Activated T-cell treated with anti-CD3 and anti-CD28 coated beads, Interleukin-2, amount 50 U/mL, for 24 hours (primary cell): ENCODE measurements around the gene MRNIP.
A peak's percentile ranks its signal among the peaks of the same experiment; 100 is the strongest.

Experiments used
- DNase-seq: peaks from one replicate; pipeline ENCODE4 v3.0.0-alpha.2; 2020
- H3K27ac Mint-ChIP-seq: 2 replicates; pipeline ENCODE4 v1.8.0; 2020; ENCODE audit warnings: mild to moderate bottlenecking, mixed read lengths
- H3K27me3 Mint-ChIP-seq: 2 replicates; pipeline ENCODE4 v1.8.0; 2020; ENCODE audit warnings: mixed read lengths
- H3K36me3 Mint-ChIP-seq: 2 replicates; pipeline ENCODE4 v1.8.0; 2020; ENCODE audit warnings: low read depth, mixed read lengths
- H3K4me1 Mint-ChIP-seq: 2 replicates; pipeline ENCODE4 v1.8.0; 2020; ENCODE audit warnings: low read depth, mixed read lengths
- H3K4me3 Mint-ChIP-seq: 2 replicates; pipeline ENCODE4 v1.8.0; 2020; ENCODE audit warnings: mild to moderate bottlenecking, moderate library complexity, mixed read lengths
- H3K9me3 Mint-ChIP-seq: 2 replicates; pipeline ENCODE4 v1.8.0; 2020; ENCODE audit warnings: mixed read lengths

MRNIP gene

DNA sequence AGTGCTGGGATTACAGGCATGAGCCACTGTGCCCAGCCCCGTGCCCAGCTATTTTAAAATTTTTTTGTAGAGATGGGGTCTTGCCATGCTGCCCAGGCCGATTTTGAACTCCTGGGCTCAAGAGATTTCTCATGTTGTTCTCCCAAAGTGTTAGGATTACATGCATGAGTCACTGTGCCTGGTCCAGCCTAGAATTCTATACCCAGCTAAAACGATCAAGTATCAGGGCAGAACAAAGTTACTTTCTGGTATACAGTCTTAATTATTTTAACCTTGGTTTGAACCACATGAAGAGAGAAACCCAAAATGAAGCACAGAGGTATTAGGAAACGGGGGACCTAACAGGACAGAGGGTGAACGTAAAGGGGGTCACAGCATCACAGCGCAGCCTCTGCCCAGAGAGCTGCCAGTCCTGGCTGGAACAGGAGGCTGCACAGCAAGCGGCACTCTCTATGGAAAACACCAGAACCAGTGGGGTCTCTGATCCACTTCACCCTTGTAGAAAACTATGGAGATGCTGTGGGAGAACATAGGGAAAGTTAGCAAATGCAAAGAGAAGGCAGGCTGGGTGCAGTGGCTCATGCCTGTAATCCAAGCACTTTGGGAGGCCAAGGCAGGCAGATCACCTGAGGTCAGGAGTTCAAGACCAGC lies 27.7 kb downstream of the MRNIP start:
- Mint-ChIP-seq H3K27ac (peak overlapping the region; percentile 55), H3K27me3 (no peaks in the 10 kb centered on the region), H3K36me3 (peaks cover 92% of the 10 kb centered on the region), H3K4me1 (peaks cover 33% of the 10 kb centered on the region), H3K4me3 (no peak overlapping the region), H3K9me3 (no peaks in the 10 kb centered on the region)
- DNase-seq, result no peak

DNA sequence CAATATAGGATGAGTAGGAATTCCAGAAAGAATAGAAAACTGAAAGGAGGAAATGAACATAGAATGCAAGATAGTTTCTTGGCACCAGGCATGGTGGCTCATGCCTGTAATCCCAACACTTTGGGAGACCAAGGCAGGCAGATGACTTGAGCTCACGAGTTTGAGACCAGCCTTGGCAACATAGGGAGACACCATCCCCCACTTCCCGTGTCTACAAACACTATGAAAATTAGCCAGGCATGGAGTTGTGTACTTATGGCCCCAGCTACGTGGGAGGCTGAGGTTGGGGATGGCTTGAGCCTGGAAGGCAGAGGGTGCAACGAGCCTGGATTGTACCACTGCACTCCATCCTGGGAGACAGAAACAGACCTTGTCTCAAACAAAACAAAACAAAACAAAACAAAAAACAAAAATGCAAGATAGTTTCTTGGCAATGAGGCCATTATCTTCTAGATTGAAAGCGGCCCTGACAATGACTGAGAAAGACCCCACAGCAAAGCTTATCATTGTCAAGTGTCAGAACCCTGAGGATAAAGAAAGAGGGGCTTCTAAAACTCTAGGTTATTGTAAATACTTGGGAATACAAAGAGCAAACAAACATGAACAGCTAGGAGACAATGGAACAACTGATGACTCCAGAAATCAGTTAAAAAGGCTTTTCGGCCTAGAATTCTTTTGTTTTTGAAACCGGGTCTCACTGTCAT lies 28.7 kb downstream of the MRNIP start:
- Mint-ChIP-seq H3K4me3 (no peak overlapping the region), H3K36me3 (peaks cover 93% of the 10 kb centered on the region), H3K27me3 (no peaks in the 10 kb centered on the region), H3K4me1 (peaks cover 38% of the 10 kb centered on the region), H3K27ac (peak overlapping the region; percentile 81), H3K9me3 (no peaks in the 10 kb centered on the region)
- no peak for DNase-seq

DNA sequence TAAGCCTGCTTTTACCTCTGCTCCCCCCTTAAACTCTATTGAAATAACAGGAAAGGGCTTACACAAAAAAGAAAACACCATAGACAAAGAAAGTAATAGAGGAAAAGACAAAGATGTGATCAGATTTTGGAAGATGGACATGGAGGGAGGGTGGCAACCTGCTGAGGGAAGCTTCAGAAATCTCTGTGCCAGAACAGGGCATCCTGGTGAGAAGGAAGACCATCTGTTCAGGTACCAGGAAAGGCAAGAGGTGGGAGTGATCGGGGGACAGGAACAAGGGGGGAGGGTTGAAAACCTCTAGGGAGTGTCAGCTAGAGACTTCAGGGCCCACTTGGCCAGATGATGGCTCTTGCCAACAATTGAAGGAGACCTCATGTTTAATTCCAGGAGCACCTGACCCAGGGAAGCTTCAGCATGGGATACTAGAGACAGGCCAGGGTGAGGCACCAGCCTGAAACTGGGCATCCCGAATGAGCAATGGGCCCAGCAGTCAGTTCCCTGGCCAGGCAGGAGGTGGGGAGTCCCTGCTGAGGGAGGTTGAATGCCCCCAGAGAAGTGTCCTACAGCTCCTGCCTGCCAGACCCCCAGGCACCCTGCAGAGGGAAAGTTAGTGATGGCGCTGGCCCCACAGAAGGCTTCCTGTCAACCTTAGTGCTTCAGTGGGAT lies 29.7 kb downstream of the MRNIP start:
- H3K36me3 Mint-ChIP-seq, result peaks cover 99% of the 10 kb centered on the region
- no peaks in the 10 kb centered on the region for H3K9me3 Mint-ChIP-seq
- H3K4me1 Mint-ChIP-seq, result peaks cover 43% of the 10 kb centered on the region
- H3K27ac Mint-ChIP-seq, result peak overlapping the region; percentile 81
- DNase-seq, result no peak
- no peaks in the 10 kb centered on the region for H3K27me3 Mint-ChIP-seq
- no peak overlapping the region for H3K4me3 Mint-ChIP-seq

DNA sequence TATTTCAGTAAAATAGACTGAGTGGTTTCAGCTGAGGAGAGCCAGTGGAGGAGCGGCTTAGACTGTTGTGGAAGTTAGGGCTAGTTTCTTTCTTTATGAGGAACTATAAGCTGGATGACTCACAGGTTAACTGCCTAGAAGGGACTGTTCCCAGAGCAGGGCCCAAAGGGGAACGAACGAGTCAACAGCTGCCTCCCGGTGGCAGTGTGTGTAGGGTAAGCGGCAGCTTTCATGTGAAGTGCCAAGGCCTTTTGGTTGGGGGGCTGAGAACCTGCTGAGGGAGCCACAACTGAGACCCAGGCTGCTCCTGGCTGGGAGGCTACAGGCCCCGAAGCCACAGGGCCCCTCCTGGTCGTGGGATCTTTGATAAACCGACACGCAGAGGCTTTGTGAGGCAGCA lies 30.9 kb downstream of the MRNIP start:
- Mint-ChIP-seq H3K36me3 (peaks cover 99% of the 10 kb centered on the region), H3K4me3 (peak overlapping the region; percentile 25), H3K9me3 (no peaks in the 10 kb centered on the region), H3K4me1 (peaks cover 46% of the 10 kb centered on the region), H3K27me3 (no peaks in the 10 kb centered on the region), H3K27ac (peak overlapping the region; percentile 91)
- peak; percentile 69 for DNase-seq

DNA sequence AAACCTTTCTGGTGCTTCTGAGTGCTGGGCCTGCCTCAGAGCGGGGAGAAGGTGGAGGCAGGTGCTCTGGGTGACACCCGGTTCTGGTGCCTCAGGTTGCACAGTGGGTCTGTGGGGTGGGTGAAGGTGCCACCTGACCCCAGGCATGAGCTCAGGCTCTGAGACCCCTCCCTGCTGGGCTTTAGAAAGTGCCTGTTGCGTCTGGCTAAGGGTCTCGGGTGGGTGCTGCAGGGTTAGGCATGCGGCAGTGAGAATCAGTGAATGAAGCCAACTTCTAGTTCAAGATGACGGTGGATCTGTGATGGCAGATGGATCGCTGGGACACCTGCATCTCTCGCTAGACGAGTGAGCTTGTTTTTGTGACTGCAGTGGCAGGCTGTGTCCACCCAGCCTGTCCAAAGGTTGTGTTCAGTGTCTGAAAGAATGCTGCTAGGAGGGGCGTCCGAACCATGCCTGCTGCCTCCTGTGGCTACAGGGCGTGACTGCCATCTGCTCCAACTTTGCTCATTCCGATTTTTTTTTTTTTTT lies 32.9 kb downstream of the MRNIP start:
- H3K4me3 Mint-ChIP-seq, result no peak overlapping the region
- no peak for DNase-seq
- peaks cover 56% of the 10 kb centered on the region for H3K4me1 Mint-ChIP-seq
- peaks cover 92% of the 10 kb centered on the region for H3K36me3 Mint-ChIP-seq
- H3K27ac Mint-ChIP-seq, result peak overlapping the region; percentile 33
- H3K27me3 Mint-ChIP-seq, result no peaks in the 10 kb centered on the region
- H3K9me3 Mint-ChIP-seq, result no peaks in the 10 kb centered on the region

DNA sequence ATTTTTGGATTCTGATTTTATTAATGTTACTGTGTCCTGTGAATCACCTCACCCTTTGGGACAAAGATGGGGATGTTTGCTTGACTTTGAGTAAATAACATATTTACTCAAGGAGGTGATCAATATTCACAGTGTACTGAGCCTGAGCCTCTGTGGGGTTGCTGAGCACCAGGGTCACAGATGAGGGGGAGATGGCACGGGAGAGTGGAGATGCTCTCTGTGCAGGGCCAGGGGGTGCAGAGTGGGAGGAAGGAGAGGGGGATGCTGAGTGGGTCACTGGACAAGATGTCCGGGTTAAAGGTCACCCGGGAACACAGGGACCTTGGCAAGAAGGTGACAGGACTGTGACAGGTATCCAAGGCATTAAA lies 33.9 kb downstream of the MRNIP start:
- no peaks in the 10 kb centered on the region for H3K27me3 Mint-ChIP-seq
- H3K4me1 Mint-ChIP-seq, result peaks cover 62% of the 10 kb centered on the region
- no peaks in the 10 kb centered on the region for H3K9me3 Mint-ChIP-seq
- H3K36me3 Mint-ChIP-seq, result peaks cover 82% of the 10 kb centered on the region
- no peak for DNase-seq
- peak overlapping the region; percentile 23 for H3K27ac Mint-ChIP-seq
- H3K4me3 Mint-ChIP-seq, result no peak overlapping the region

DNA sequence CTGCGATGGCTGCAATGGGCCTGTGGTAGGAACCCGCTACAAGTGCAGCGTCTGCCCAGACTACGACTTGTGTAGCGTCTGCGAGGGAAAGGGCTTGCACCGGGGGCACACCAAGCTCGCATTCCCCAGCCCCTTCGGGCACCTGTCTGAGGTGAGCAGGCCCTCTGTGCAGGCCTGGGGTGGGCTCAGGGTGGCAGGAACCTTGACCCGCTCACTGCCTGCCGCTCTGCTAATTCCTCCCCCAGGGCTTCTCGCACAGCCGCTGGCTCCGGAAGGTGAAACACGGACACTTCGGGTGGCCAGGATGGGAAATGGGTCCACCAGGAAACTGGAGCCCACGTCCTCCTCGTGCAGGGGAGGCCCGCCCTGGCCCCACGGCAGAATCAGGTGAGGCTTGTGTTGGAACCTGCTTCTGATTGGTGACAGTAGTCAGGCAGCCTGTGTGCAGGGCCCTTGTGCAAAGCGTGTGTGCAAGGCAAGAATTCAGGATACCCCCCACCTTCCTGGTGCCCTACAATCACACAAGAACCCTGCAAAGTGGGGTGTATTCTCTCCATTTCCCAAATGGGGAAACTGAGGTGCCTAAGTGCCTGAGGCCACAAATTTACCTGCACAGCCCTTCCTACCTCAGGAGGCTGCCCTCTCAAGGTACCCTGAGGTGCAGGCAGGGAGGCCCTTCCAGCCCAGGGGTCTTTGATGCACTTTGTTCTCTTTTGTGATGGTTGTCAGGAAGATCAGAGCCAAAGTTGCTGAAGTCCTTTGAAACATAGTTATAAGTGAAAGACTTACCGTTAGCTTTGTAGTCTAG lies 34.5 kb downstream of the MRNIP start:
- Mint-ChIP-seq H3K9me3 (no peaks in the 10 kb centered on the region), H3K4me3 (no peak overlapping the region), H3K27me3 (no peaks in the 10 kb centered on the region), H3K4me1 (peaks cover 65% of the 10 kb centered on the region), H3K36me3 (peaks cover 76% of the 10 kb centered on the region), H3K27ac (peak overlapping the region; percentile 23)
- no peak for DNase-seq

DNA sequence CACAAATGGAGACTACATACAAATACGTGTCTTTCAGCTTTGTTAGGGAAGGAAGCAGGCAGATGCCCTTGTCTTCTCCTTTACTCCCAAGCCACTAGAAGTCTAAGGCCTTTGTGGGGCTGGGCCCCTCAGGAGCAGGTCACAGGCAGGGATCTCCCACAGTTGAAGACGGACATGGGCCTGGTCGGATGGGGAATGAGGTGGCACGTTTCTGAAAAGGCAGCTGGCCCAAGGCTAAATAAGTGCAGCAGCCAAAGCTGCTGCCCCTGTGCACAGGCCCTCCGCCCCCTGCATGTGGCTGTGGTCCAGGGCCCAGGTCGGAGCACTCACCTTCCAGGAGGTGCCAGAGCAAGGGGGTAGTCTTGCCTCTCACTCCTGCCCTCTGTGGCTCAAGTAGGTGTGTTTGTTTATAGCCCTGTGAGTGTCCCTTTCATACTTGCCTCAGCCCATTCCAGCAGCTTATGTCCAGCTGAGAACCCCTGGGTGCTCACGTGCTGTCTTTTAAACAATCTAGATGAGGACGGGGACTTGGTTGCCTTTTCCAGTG lies 36.1 kb downstream of the MRNIP start:
- Mint-ChIP-seq H3K9me3 (no peaks in the 10 kb centered on the region), H3K27ac (peak overlapping the region; percentile 95)

DNA sequence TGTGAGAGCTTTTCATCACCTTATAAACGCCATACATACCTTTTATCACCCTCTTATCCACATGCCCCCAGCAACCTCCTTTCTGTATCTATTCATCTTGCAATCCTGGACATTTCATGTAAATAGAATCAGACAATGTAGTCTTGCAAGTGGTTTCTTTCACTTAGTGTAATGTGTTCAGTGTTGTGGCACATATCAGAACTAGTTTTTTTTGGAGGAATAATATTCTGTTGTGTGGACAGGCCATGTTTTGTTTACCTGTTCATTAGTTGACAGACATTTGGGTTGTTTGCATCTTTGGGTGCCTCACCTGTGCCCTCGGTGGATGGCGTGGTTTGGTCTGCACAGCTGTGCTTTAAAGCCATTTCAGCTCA lies 36.6 kb downstream of the MRNIP start:
- H3K4me3 Mint-ChIP-seq, result peak overlapping the region; percentile 91
- no peaks in the 10 kb centered on the region for H3K9me3 Mint-ChIP-seq
- no peaks in the 10 kb centered on the region for H3K27me3 Mint-ChIP-seq
- H3K36me3 Mint-ChIP-seq, result peaks cover 55% of the 10 kb centered on the region
- peak overlapping the region; percentile 95 for H3K27ac Mint-ChIP-seq
- peaks cover 64% of the 10 kb centered on the region for H3K4me1 Mint-ChIP-seq
- DNase-seq, result no peak

More for the DNA sequence above, 36.1 kb downstream of the MRNIP start:
- H3K27me3 Mint-ChIP-seq, result no peaks in the 10 kb centered on the region
- peaks cover 60% of the 10 kb centered on the region for H3K36me3 Mint-ChIP-seq
- DNase-seq, result no peak
- H3K4me3 Mint-ChIP-seq, result peak overlapping the region; percentile 91
- H3K4me1 Mint-ChIP-seq, result peaks cover 65% of the 10 kb centered on the region

DNA sequence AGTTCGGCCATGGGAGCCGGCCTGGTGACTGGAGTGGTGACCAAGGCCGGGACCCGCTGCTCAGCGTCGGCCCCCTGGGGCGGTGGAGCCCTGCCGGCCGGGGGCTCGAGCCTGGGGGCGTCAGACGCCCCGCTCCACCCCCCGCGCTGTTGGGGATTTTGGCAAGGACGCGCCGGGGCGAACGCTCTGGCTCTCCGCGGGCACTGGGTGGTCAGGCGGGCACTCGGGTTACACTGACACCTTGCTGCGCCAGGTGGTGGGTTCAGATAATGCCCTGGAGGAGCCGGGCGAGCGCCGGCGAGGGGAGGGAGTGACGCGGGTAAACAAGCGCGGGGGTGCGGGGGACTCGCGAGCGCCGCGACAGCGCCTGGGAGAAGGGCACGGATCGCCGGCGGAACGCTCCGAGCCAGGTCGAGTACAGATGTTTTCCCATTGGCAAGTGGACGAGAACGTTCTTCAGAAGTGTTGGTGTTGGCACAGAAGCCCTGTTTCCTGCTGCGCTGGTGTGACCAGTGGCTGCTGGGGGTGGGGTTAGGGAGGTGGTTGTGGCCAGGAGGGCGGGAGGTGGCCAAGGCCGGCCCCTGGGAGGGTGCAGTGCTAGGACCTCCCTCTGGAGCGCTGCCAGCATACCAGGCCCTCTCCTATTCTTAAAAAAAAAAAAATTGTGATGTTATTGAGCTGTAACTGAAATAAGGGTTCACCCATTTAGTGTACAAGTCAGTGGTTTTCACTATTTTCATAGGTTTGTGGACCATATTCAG lies 37.1 kb downstream of the MRNIP start:
- Mint-ChIP-seq H3K27ac (peak overlapping the region; percentile 95), H3K27me3 (no peaks in the 10 kb centered on the region), H3K4me1 (peaks cover 60% of the 10 kb centered on the region), H3K36me3 (peaks cover 49% of the 10 kb centered on the region), H3K4me3 (peak overlapping the region; percentile 91), H3K9me3 (no peaks in the 10 kb centered on the region)
- DNase-seq, result peak; percentile 87

DNA sequence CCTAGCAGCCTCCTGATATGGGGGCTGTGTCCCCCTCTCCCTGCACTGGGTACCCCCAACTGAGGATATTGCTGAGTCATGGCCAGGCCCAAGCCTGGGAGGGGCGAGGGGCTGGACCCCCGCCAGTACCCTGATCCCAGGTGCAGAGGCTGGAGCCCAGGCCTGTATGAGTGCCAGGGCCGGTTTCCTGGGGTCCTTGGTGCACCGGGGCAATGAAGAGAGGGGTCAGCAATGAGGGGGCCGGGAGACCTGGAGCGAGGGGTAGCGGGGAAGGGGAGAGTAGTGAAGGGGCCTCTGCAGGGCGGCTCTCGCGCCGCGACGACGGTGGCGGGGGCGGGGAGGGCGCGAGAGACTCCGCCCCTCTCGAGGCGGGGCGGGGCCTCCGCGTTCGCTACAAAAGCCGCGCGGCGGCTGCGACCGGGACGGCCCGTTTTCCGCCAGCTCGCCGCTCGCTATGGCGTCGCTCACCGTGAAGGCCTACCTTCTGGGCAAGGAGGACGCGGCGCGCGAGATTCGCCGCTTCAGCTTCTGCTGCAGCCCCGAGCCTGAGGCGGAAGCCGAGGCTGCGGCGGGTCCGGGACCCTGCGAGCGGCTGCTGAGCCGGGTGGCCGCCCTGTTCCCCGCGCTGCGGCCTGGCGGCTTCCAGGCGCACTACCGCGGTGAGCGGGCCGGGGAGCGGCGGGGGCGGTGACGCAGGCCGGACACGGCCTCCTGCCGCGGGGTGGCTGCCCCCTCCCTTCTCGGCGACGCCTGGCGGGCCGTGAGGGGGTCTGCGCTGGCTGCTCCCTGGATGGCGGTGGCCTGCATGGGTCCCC lies 37.9 kb downstream of the MRNIP start, which contains the start of gene SQSTM1:
Gene SQSTM1 (plus strand): TSS at position 423 of the 815 bp plus-strand sequence. CDS start 32 bp downstream, at position 455.
- peaks cover 44% of the 10 kb centered on the region for H3K36me3 Mint-ChIP-seq
- peak within 1 kb of the TSS; percentile 95 for H3K27ac Mint-ChIP-seq
- no peaks in the 10 kb centered on the region for H3K9me3 Mint-ChIP-seq
- peaks cover 62% of the 10 kb centered on the region for H3K4me1 Mint-ChIP-seq
- H3K27me3 Mint-ChIP-seq, result peaks cover 3% of the 10 kb centered on the region
- H3K4me3 Mint-ChIP-seq, result peak within 1 kb of the TSS; percentile 91
- DNase-seq, result peak; percentile 91

DNA sequence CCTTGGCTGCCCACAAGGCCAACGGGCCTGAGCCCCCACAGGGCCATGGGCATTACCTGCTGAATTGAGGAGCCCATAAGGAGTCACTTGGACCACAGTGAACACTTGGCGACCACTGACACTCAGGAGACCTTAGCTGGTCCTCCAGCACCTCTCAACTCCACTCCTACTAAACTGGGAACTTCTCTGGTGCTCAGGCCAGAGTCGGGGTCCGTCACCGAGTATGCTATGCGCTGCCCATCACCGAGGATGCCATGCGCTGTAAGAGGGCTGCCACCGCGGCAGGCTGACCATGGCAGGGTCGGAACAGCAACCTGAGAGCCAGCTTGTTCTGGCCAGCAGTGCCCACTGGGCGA lies 38.5 kb downstream of the MRNIP start:
- peaks cover 40% of the 10 kb centered on the region for H3K36me3 Mint-ChIP-seq
- H3K4me1 Mint-ChIP-seq, result peaks cover 58% of the 10 kb centered on the region
- DNase-seq, result peak; percentile 67
- peak overlapping the region; percentile 72 for H3K4me3 Mint-ChIP-seq
- H3K9me3 Mint-ChIP-seq, result no peaks in the 10 kb centered on the region
- peaks cover 4% of the 10 kb centered on the region for H3K27me3 Mint-ChIP-seq
- H3K27ac Mint-ChIP-seq, result peak overlapping the region; percentile 83
